Measurements from ENCODE around the gene SVEP1. TPM values are rescaled to one million over a fixed set of nuclear protein-coding genes. Genes with fewer than 3 reads are reported as not detected.

SVEP1 gene
- total RNA-seq, 1 experiment from 2014 or later, result 0.05 TPM

DNA sequence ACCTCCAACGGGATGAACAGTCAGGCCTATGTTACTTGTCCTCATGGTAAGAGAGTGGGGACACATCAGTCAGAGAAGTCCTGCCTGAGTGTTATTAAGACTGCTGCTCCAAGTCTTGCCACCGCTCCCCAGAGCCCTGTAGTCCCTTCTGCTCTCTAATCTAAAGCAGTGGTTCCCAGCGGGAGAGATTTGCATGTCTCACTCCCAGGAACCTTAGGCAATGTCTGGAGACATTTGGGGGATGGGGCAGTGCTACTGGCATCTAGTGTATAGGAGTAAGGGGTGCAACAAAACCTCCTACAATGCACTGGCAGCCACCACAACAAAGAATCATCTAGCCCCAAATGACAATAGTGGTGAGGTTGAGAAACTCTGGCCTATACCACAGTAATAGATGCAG lies 2.6 kb upstream of the SVEP1 start:
- no TSS peak for BruUV-seq (replicated peaks)
- Histone ChIP-seq H3K27me3 (ENCODE audit: control insufficient read depth, insufficient read depth, low read length) (no peaks in the 10 kb centered on the region; the same call in 1 of the 2 replicates), H3K4me3 (ENCODE audit: low read depth in 2 of 2, low read length in 2 of 2) (no peak overlapping the region), H3K4me1 (ENCODE audit: control insufficient read depth, insufficient read depth, low read length) (no peaks in the 10 kb centered on the region), H3K9me3 (ENCODE audit: control insufficient read depth, insufficient read depth, low read depth, low read length) (no peaks in the 10 kb centered on the region), H3K27ac (ENCODE audit: low read length) (no peak overlapping the region), H3K36me3 (ENCODE audit: control insufficient read depth, insufficient read depth, low read length) (no peaks in the 10 kb centered on the region)
- TF ChIP-seq POLR2AphosphoS5 (IDR thresholded peaks at IDR 0.05; ENCODE audit: low read depth, low read length), result no peak
- TF ChIP-seq TCF7L2 (IDR thresholded peaks at IDR 0.05; ENCODE audit: low read depth, low read length), result no peak
- TF ChIP-seq, protein P1, sequence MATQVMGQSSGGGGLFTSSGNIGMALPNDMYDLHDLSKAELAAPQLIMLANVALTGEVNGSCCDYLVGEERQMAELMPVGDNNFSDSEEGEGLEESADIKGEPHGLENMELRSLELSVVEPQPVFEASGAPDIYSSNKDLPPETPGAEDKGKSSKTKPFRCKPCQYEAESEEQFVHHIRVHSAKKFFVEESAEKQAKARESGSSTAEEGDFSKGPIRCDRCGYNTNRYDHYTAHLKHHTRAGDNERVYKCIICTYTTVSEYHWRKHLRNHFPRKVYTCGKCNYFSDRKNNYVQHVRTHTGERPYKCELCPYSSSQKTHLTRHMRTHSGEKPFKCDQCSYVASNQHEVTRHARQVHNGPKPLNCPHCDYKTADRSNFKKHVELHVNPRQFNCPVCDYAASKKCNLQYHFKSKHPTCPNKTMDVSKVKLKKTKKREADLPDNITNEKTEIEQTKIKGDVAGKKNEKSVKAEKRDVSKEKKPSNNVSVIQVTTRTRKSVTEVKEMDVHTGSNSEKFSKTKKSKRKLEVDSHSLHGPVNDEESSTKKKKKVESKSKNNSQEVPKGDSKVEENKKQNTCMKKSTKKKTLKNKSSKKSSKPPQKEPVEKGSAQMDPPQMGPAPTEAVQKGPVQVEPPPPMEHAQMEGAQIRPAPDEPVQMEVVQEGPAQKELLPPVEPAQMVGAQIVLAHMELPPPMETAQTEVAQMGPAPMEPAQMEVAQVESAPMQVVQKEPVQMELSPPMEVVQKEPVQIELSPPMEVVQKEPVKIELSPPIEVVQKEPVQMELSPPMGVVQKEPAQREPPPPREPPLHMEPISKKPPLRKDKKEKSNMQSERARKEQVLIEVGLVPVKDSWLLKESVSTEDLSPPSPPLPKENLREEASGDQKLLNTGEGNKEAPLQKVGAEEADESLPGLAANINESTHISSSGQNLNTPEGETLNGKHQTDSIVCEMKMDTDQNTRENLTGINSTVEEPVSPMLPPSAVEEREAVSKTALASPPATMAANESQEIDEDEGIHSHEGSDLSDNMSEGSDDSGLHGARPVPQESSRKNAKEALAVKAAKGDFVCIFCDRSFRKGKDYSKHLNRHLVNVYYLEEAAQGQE (IDR thresholded peaks at IDR 0.05; ENCODE audit: insufficient read depth in 1 of 2, low read depth in 2 of 2, low read length in 1 of 2), result no peak
- TF ChIP-seq SIN3A (IDR thresholded peaks at IDR 0.05; ENCODE audit: borderline replicate concordance, insufficient read depth, low read depth, low read length), result no peak
- TF ChIP-seq, protein P2, sequence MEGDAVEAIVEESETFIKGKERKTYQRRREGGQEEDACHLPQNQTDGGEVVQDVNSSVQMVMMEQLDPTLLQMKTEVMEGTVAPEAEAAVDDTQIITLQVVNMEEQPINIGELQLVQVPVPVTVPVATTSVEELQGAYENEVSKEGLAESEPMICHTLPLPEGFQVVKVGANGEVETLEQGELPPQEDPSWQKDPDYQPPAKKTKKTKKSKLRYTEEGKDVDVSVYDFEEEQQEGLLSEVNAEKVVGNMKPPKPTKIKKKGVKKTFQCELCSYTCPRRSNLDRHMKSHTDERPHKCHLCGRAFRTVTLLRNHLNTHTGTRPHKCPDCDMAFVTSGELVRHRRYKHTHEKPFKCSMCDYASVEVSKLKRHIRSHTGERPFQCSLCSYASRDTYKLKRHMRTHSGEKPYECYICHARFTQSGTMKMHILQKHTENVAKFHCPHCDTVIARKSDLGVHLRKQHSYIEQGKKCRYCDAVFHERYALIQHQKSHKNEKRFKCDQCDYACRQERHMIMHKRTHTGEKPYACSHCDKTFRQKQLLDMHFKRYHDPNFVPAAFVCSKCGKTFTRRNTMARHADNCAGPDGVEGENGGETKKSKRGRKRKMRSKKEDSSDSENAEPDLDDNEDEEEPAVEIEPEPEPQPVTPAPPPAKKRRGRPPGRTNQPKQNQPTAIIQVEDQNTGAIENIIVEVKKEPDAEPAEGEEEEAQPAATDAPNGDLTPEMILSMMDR (IDR thresholded peaks at IDR 0.05), result no peak
- intact Hi-C loops (cut with micrococcal nuclease; ENCODE audit: unreplicated experiment) (no loop called here), in situ Hi-C loops (cut with HindIII; ENCODE audit: low pct_unique_long_range_greater_than_20kb, low sequenced_read_pairs) (no loop called here)
- POLR2A ChIA-PET, result no interaction called here
- DNase-seq (ENCODE audit: low read depth, low spot score) (no peak), ATAC-seq (no peak)
- CTCF ChIA-PET, result no interaction called here

DNA sequence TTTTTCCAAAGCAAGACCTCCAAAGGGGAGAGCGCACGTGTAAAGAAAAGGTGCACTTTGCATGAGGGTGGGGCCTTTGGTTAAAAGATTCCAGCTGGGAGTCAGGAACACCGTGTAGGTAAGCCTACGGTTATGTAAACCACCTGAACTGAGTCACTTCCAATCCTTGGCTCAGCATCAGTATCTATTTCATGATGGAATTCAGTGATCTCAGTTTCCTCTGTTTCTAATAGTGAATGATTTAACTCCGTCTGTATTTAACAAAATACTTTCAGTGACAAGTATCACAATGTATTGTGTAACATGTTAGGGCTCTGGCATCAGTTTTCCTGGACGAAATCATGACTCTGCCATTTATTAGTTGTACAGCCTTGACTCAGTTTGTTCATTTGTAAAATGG lies 1.3 kb upstream of the SVEP1 start:
- no TSS peak for BruUV-seq (replicated peaks)
- in situ Hi-C loops (cut with HindIII; ENCODE audit: low pct_unique_long_range_greater_than_20kb, low sequenced_read_pairs), result no loop called here
- H3K4me1 ChIP-seq (ENCODE audit: control insufficient read depth, insufficient read depth, low read length), result no peaks in the 10 kb centered on the region
- ChIA-PET CTCF (no interaction called here), POLR2A (no interaction called here)
- no peaks in the 10 kb centered on the region for H3K9me3 ChIP-seq (ENCODE audit: control insufficient read depth, insufficient read depth, low read depth, low read length)
- no peaks in the 10 kb centered on the region for H3K36me3 ChIP-seq (ENCODE audit: control insufficient read depth, insufficient read depth, low read length)
- no peaks in the 10 kb centered on the region; the same call in 1 of the 2 replicates for H3K27me3 ChIP-seq (ENCODE audit: control insufficient read depth, insufficient read depth, low read length)
- ATAC-seq (no peak), DNase-seq (ENCODE audit: low read depth, low spot score) (no peak)
- H3K27ac ChIP-seq (ENCODE audit: low read length), result no peak overlapping the region
- H3K4me3 ChIP-seq (ENCODE audit: low read depth in 2 of 2, low read length in 2 of 2), result no peak overlapping the region
- TF ChIP-seq, protein P1 (IDR thresholded peaks at IDR 0.05; ENCODE audit: insufficient read depth in 1 of 2, low read depth in 2 of 2, low read length in 1 of 2), result no peak
- no peak for TF ChIP-seq TCF7L2 (IDR thresholded peaks at IDR 0.05; ENCODE audit: low read depth, low read length)
- no peak for TF ChIP-seq SIN3A (IDR thresholded peaks at IDR 0.05; ENCODE audit: borderline replicate concordance, insufficient read depth, low read depth, low read length)
- TF ChIP-seq POLR2AphosphoS5 (IDR thresholded peaks at IDR 0.05; ENCODE audit: low read depth, low read length), result no peak
- intact Hi-C loops (cut with micrococcal nuclease; ENCODE audit: unreplicated experiment), result no loop called here
